ENCODE data around the gene TBATA.

TBATA gene

GRCh38 chr10:70759781-70760180 lies 25.4 kb downstream of the TBATA start:
- no peak overlapping the region for H3K27ac ChIP-seq (ENCODE audit: low read depth, low read length)
- no peak overlapping the region for H2AFZ ChIP-seq (ENCODE audit: low read length, unreplicated experiment)
- no peaks in the 10 kb centered on the region for H3K27me3 ChIP-seq (ENCODE audit: insufficient read depth, low read length)
- no peaks in the 10 kb centered on the region for H3K79me2 ChIP-seq (ENCODE audit: control insufficient read depth, insufficient read depth, low read length, unreplicated experiment)
- H3K4me1 ChIP-seq (ENCODE audit: control insufficient read depth, insufficient read depth, low read length, unreplicated experiment), result no peaks in the 10 kb centered on the region
- H3K4me3 ChIP-seq (ENCODE audit: low read depth, low read length), result no peak overlapping the region
- no peaks in the 10 kb centered on the region for H3K36me3 ChIP-seq (ENCODE audit: insufficient read depth, low read length)

DNA sequence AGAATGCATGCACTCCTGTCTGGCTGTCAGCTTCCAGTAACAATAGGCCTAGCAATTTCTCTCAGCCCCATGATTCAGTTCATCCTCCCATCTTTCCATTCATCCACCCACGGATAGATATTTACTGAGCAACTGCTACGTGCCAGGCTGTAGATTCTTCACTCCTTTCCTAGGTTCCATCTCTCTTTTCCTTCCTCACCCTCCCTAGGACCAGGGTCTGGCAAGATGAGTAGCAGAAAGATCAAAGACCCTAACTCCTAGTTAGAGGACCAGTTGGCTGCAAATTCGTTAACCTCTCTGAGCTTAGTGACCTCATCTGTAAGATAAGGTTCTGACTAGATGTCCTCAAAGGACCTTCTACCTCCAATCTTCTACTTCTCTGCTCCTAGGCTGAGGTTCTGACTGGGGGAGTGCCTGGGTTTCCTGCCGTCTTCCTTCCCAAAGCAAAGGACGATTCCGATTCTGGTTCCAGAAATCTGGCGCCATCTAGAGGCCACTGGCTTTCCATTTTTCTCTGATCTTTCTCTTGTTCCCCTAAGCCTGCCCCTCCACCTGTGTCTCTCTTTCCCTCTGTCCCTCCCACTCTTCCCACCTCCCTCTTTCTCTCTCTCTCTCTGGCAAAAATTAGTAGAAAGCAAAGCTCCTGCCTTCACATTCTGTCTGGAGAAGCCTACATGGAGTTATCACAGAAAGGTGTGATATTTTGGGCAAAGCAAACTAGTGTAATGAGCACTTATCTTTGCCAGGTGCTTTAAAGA lies 26.2 kb downstream of the TBATA start:
- Histone ChIP-seq H3K27me3 (ENCODE audit: insufficient read depth, low read length) (no peaks in the 10 kb centered on the region), H2AFZ (ENCODE audit: low read length, unreplicated experiment) (no peak overlapping the region), H3K79me2 (ENCODE audit: control insufficient read depth, insufficient read depth, low read length, unreplicated experiment) (no peaks in the 10 kb centered on the region), H3K36me3 (ENCODE audit: insufficient read depth, low read length) (no peaks in the 10 kb centered on the region), H3K4me1 (ENCODE audit: control insufficient read depth, insufficient read depth, low read length, unreplicated experiment) (no peaks in the 10 kb centered on the region), H3K27ac (ENCODE audit: low read depth, low read length) (no peak overlapping the region), H3K4me3 (ENCODE audit: low read depth, low read length) (no peak overlapping the region)

DNA sequence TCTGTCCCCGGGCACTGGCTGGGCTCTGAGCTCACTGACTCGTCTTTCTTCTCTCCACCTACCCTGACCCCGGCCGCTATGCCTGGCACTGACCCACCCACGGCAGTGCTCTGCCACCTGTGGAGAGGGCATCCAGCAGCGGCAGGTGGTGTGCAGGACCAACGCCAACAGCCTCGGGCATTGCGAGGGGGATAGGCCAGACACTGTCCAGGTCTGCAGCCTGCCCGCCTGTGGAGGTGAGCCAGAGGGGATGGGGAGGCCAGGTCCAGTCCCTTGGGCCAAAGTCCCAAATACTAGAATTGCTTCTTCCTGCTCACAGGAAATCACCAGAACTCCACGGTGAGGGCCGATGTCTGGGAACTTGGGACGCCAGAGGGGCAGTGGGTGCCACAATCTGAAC lies 27.3 kb downstream of the TBATA start:
- Histone ChIP-seq H2AFZ (ENCODE audit: low read length, unreplicated experiment) (no peak overlapping the region), H3K27me3 (ENCODE audit: insufficient read depth, low read length) (no peaks in the 10 kb centered on the region), H3K4me3 (ENCODE audit: low read depth, low read length) (no peak overlapping the region), H3K36me3 (ENCODE audit: insufficient read depth, low read length) (no peaks in the 10 kb centered on the region), H3K27ac (ENCODE audit: low read depth, low read length) (no peak overlapping the region), H3K4me1 (ENCODE audit: control insufficient read depth, insufficient read depth, low read length, unreplicated experiment) (no peaks in the 10 kb centered on the region), H3K79me2 (ENCODE audit: control insufficient read depth, insufficient read depth, low read length, unreplicated experiment) (no peaks in the 10 kb centered on the region)

- Histone ChIP-seq H3K4me1 (ENCODE audit: control insufficient read depth, insufficient read depth, low read length, unreplicated experiment) (no peaks in the 10 kb centered on the region), H3K27me3 (ENCODE audit: insufficient read depth, low read length) (no peaks in the 10 kb centered on the region), H3K79me2 (ENCODE audit: control insufficient read depth, insufficient read depth, low read length, unreplicated experiment) (no peaks in the 10 kb centered on the region), H3K36me3 (ENCODE audit: insufficient read depth, low read length) (no peaks in the 10 kb centered on the region), H3K27ac (ENCODE audit: low read depth, low read length) (no peak overlapping the region), H3K4me3 (ENCODE audit: low read depth, low read length) (no peak overlapping the region), H2AFZ (ENCODE audit: low read length, unreplicated experiment) (no peak overlapping the region)
Observed at GRCh38 chr10:70756700-70757360, 28.3 kb downstream of the TBATA start.

DNA sequence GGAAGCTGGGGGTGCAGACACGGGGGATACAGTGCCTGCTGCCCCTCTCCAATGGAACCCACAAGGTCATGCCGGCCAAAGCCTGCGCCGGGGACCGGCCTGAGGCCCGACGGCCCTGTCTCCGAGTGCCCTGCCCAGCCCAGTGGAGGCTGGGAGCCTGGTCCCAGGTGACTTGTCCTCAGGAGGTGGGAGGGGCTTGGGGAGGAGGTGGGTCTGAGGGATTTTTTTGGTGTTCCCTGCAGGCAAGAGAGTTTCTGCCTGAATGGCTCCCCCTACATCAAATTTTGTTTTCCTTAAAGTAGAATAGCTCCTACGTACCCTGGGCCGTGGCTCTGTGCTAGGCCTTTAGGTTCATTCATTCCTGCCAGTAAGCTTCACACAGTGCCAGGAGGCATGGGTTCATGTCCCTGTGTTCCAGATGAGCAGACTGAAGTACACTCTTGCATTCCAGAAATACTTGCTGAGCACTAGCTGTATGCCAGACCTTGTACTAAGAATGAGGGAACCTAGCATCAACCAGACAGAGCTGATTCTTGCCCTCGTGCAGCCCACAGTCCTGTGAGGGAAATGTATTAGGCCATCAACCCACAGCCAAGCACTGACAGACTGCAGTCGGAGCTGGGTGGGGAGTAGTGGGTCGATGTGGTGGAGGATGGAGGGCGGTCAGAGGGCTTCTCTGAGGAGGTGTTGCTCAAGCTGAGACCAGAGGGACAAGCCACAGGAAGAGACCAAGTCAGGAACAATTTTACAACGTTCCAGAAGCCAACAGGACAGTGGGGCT lies 31.1 kb downstream of the TBATA start:
- no peaks in the 10 kb centered on the region for H3K27me3 ChIP-seq (ENCODE audit: insufficient read depth, low read length)
- no peak overlapping the region for H3K27ac ChIP-seq (ENCODE audit: low read depth, low read length)
- H3K79me2 ChIP-seq (ENCODE audit: control insufficient read depth, insufficient read depth, low read length, unreplicated experiment), result no peaks in the 10 kb centered on the region
- no peak overlapping the region for H2AFZ ChIP-seq (ENCODE audit: low read length, unreplicated experiment)
- no peaks in the 10 kb centered on the region for H3K4me1 ChIP-seq (ENCODE audit: control insufficient read depth, insufficient read depth, low read length, unreplicated experiment)
- no peaks in the 10 kb centered on the region for H3K36me3 ChIP-seq (ENCODE audit: insufficient read depth, low read length)
- H3K4me3 ChIP-seq (ENCODE audit: low read depth, low read length), result no peak overlapping the region

GRCh38 chr10:70753026-70753663 lies 32.0 kb downstream of the TBATA start:
- Histone ChIP-seq H3K27me3 (ENCODE audit: insufficient read depth, low read length) (no peaks in the 10 kb centered on the region), H2AFZ (ENCODE audit: low read length, unreplicated experiment) (no peak overlapping the region), H3K27ac (ENCODE audit: low read depth, low read length) (no peak overlapping the region), H3K4me3 (ENCODE audit: low read depth, low read length) (no peak overlapping the region), H3K4me1 (ENCODE audit: control insufficient read depth, insufficient read depth, low read length, unreplicated experiment) (no peaks in the 10 kb centered on the region), H3K36me3 (ENCODE audit: insufficient read depth, low read length) (no peaks in the 10 kb centered on the region), H3K79me2 (ENCODE audit: control insufficient read depth, insufficient read depth, low read length, unreplicated experiment) (no peaks in the 10 kb centered on the region)

- no peak overlapping the region for H2AFZ ChIP-seq (ENCODE audit: low read length, unreplicated experiment)
- no peaks in the 10 kb centered on the region for H3K79me2 ChIP-seq (ENCODE audit: control insufficient read depth, insufficient read depth, low read length, unreplicated experiment)
- no peaks in the 10 kb centered on the region for H3K36me3 ChIP-seq (ENCODE audit: insufficient read depth, low read length)
- H3K27me3 ChIP-seq (ENCODE audit: insufficient read depth, low read length), result no peaks in the 10 kb centered on the region
- H3K4me3 ChIP-seq (ENCODE audit: low read depth, low read length), result no peak overlapping the region
- no peaks in the 10 kb centered on the region for H3K4me1 ChIP-seq (ENCODE audit: control insufficient read depth, insufficient read depth, low read length, unreplicated experiment)
- H3K27ac ChIP-seq (ENCODE audit: low read depth, low read length), result no peak overlapping the region
Observed at GRCh38 chr10:70752571-70752970, 32.6 kb downstream of the TBATA start.

GRCh38 chr10:70751991-70752390 lies 33.2 kb downstream of the TBATA start:
- Histone ChIP-seq H3K36me3 (ENCODE audit: insufficient read depth, low read length) (no peaks in the 10 kb centered on the region), H2AFZ (ENCODE audit: low read length, unreplicated experiment) (no peak overlapping the region), H3K4me1 (ENCODE audit: control insufficient read depth, insufficient read depth, low read length, unreplicated experiment) (no peaks in the 10 kb centered on the region), H3K27ac (ENCODE audit: low read depth, low read length) (no peak overlapping the region), H3K79me2 (ENCODE audit: control insufficient read depth, insufficient read depth, low read length, unreplicated experiment) (no peaks in the 10 kb centered on the region), H3K27me3 (ENCODE audit: insufficient read depth, low read length) (no peaks in the 10 kb centered on the region), H3K4me3 (ENCODE audit: low read depth, low read length) (no peak overlapping the region)

DNA sequence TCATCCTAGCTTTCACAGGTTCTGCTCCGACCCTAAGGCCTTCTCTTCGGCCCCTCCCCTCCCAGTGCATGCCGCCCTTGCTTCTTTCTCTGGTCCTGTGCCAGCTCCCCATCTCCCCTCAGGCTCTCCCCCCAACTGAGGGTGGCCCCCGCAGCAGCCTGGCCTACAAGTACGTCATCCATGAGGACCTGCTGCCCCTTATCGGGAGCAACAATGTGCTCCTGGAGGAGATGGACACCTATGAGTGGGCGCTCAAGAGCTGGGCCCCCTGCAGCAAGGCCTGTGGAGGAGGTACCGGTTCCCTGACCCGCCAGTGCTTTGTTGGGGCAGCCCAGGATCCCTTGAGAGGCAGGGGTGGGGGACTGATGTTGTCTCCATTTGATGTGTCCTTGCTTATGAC lies 33.8 kb downstream of the TBATA start:
- no peaks in the 10 kb centered on the region for H3K27me3 ChIP-seq (ENCODE audit: insufficient read depth, low read length)

GRCh38 chr10:70750156-70750703 lies 34.9 kb downstream of the TBATA start:
- H3K27ac ChIP-seq (ENCODE audit: low read depth, low read length), result no peak overlapping the region

More for the DNA sequence above, 33.8 kb downstream of the TBATA start:
- Histone ChIP-seq H3K4me3 (ENCODE audit: low read depth, low read length) (no peak overlapping the region), H3K27ac (ENCODE audit: low read depth, low read length) (no peak overlapping the region), H2AFZ (ENCODE audit: low read length, unreplicated experiment) (no peak overlapping the region), H3K36me3 (ENCODE audit: insufficient read depth, low read length) (no peaks in the 10 kb centered on the region), H3K4me1 (ENCODE audit: control insufficient read depth, insufficient read depth, low read length, unreplicated experiment) (no peaks in the 10 kb centered on the region), H3K79me2 (ENCODE audit: control insufficient read depth, insufficient read depth, low read length, unreplicated experiment) (no peaks in the 10 kb centered on the region)

More at GRCh38 chr10:70750156-70750703, 34.9 kb downstream of the TBATA start:
- Histone ChIP-seq H3K36me3 (ENCODE audit: insufficient read depth, low read length) (no peaks in the 10 kb centered on the region), H3K79me2 (ENCODE audit: control insufficient read depth, insufficient read depth, low read length, unreplicated experiment) (no peaks in the 10 kb centered on the region), H3K4me1 (ENCODE audit: control insufficient read depth, insufficient read depth, low read length, unreplicated experiment) (no peaks in the 10 kb centered on the region), H2AFZ (ENCODE audit: low read length, unreplicated experiment) (no peak overlapping the region), H3K4me3 (ENCODE audit: low read depth, low read length) (no peak overlapping the region), H3K27me3 (ENCODE audit: insufficient read depth, low read length) (no peaks in the 10 kb centered on the region)

Data from ACC112 (cell line).